Osteoblast (primary cell): ENCODE data around the gene CDK4. TPM values are rescaled to one million over a fixed set of nuclear protein-coding genes. Genes with fewer than 3 reads are reported as not detected.
A peak's percentile ranks its signal among the peaks of the same experiment; 100 is the strongest.

Experiments
- DNase-seq: peaks from one replicate; pipeline ENCODE4 v3.0.0; 2011; ENCODE audit warnings: low spot score, mixed read lengths; ENCODE audit not compliant: insufficient read length; ENCODE audit errors: missing footprints
- H2AFZ ChIP-seq: 2 replicates; pipeline ENCODE4 v1.6.0; 2011; ENCODE audit warnings: mild to moderate bottlenecking, low read length
- H3K27ac ChIP-seq: 2 replicates; pipeline ENCODE4 v1.5.1; 2011; ENCODE audit warnings: mild to moderate bottlenecking, low read depth, low read length, moderate library complexity
- H3K27me3 ChIP-seq: 2 replicates; pipeline ENCODE4 v1.6.0; 2012; ENCODE audit warnings: mild to moderate bottlenecking, control low read depth, inconsistent platforms, low read length, moderate library complexity; ENCODE audit not compliant: insufficient read depth
- H3K36me3 ChIP-seq: 2 replicates; pipeline ENCODE4 v1.5.1; 2011; ENCODE audit warnings: mild to moderate bottlenecking, low read length, control low read depth, moderate library complexity; ENCODE audit not compliant: insufficient read depth
- H3K4me1 ChIP-seq: 2 replicates; pipeline ENCODE4 v1.5.1; 2011; ENCODE audit warnings: mild to moderate bottlenecking, low read length, control low read depth, moderate library complexity; ENCODE audit not compliant: insufficient read depth
- H3K4me2 ChIP-seq: 2 replicates; pipeline ENCODE4 v1.6.0; 2011; ENCODE audit warnings: mild to moderate bottlenecking, low read length; ENCODE audit not compliant: insufficient read depth
- H3K4me3 ChIP-seq: fragments of 200-600 bp; sonication (generic); 3 replicates; pipeline ENCODE4 v1.5.1; 2012; ENCODE audit warnings: mild to moderate bottlenecking, low read length, inconsistent platforms; ENCODE audit not compliant: insufficient read depth
- H3K79me2 ChIP-seq: 2 replicates; pipeline ENCODE4 v1.6.0; 2012; ENCODE audit warnings: mild to moderate bottlenecking, low read length, control low read depth, inconsistent platforms; ENCODE audit not compliant: insufficient read depth
- H3K9me3 ChIP-seq: 2 replicates; pipeline ENCODE4 v1.5.1; 2011; ENCODE audit warnings: low read depth, low read length, control low read depth
- H4K20me1 ChIP-seq: 2 replicates; pipeline ENCODE4 v1.6.0; 2012; ENCODE audit warnings: mild to moderate bottlenecking, low read length, control low read depth; ENCODE audit not compliant: insufficient read depth
- total RNA-seq: library from RNA; depleted of rRNA; stranded (reverse); fragments of >200 nt; gene quantifications from 2 replicates; pipeline ENCODE4 v1.2.3, GENCODE V29; 2012
- TF ChIP-seq, protein P1 (sequence below): IDR thresholded peaks from 2 replicates; pipeline ENCODE4 v1.5.1; 2011; ENCODE audit warnings: mild to moderate bottlenecking, low read depth, low read length, moderate library complexity; ENCODE audit errors: extremely low read depth

The CDK4 gene
- total RNA-seq, 1 donor: 293 TPM

DNA sequence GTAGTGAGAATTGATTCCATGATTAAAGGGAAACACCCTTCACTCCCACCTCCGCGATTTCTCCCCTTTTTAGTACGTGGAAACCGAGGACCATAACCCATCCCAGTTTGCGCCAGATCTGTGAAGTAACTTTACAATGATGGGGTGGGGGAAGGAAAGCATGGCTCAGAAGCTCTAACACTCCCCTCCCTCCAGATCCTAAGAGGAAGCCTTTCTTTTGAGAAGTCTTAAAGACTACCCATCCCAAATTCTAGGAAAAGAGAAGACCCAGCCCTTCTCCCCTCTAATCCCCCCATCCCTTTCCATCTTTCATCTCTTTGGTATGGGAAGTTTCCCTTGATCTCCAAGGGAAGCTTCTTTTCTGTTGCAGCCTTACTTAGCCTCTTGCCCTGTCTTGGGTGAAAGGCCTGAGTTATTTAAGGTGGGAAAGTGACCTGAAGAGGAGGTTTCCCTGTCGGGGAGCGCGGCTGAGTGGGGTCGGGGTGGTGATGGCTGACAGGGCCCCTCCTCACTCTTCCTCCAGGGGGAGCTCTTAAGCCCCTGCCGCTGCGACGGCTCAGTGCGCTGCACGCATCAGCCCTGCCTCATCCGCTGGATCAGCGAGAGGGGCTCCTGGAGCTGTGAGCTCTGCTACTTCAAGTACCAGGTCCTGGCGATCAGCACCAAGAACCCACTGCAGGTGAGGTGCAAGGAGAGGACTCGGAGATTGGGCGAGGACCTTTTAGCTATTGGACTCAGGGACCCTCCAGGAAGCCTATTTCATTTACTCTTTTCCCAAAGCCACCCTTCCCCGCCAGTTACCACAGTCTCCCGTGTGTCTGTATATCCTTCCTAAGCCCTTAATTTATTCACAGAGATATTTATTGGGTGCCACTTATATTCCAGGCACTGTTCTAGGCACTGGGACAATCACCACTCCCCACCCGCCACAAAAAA lies 4.6 kb upstream of the CDK4 start:
- DNase-seq: peak; percentile 94
- Histone ChIP-seq H3K27ac (no peak overlapping the region), H3K36me3 (no peaks in the 10 kb centered on the region), H3K9me3 (no peaks in the 10 kb centered on the region), H2AFZ (no peak overlapping the region), H3K27me3 (peaks cover 49% of the 10 kb centered on the region), H3K79me2 (peaks cover 7% of the 10 kb centered on the region), H3K4me3 (no peak overlapping the region), H4K20me1 (peaks cover 2% of the 10 kb centered on the region), H3K4me2 (no peak overlapping the region), H3K4me1 (peaks cover 6% of the 10 kb centered on the region)
- TF ChIP-seq, protein P1, sequence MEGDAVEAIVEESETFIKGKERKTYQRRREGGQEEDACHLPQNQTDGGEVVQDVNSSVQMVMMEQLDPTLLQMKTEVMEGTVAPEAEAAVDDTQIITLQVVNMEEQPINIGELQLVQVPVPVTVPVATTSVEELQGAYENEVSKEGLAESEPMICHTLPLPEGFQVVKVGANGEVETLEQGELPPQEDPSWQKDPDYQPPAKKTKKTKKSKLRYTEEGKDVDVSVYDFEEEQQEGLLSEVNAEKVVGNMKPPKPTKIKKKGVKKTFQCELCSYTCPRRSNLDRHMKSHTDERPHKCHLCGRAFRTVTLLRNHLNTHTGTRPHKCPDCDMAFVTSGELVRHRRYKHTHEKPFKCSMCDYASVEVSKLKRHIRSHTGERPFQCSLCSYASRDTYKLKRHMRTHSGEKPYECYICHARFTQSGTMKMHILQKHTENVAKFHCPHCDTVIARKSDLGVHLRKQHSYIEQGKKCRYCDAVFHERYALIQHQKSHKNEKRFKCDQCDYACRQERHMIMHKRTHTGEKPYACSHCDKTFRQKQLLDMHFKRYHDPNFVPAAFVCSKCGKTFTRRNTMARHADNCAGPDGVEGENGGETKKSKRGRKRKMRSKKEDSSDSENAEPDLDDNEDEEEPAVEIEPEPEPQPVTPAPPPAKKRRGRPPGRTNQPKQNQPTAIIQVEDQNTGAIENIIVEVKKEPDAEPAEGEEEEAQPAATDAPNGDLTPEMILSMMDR: peak; percentile 36

DNA sequence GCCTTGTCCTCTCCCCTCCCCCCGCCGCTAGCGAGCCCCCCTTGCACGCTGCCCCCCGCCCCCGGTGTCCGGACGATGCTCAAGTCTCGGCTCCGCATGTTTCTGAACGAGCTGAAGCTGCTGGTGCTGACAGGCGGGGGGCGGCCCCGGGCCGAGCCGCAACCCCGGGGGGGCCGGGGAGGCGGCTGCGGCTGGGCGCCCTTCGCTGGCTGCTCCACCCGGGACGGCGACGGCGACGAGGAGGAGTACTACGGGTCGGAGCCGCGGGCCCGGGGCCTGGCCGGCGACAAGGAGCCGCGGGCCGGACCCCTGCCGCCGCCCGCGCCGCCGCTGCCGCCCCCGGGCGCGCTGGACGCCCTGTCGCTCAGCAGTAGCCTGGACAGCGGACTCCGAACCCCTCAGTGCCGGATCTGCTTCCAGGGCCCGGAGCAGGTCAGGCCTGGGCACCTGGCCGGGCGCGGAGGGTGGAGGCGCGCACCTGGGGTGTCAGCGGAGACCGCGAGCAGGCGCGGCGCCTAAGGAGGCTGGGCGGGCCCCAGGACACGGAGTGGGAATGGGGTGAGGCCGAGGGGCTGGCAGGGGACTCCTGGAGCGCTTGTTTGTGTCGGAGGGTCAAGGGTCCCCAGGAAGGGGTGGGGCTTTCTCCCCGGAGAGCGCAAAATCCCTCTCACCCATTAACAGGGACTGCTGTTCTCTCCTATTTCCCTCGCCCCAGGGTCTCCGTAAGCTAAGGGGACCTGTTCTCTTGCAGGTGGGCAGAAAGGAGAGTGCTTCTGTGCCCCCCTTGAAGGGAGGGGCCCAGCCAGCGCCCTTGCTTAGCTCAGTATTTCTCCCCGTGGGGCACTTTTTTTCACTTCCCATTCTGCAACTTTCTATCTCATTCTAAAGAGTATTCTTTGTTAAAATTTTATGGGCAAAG lies 3.6 kb upstream of the CDK4 start:
- H3K4me1 ChIP-seq: peaks cover 14% of the 10 kb centered on the region
- DNase-seq: peak; percentile 91
- H3K9me3 ChIP-seq: no peaks in the 10 kb centered on the region
- peaks cover 5% of the 10 kb centered on the region for H3K36me3 ChIP-seq
- H4K20me1 ChIP-seq: peaks cover under 1% of the 10 kb centered on the region
- peaks cover 16% of the 10 kb centered on the region for H3K79me2 ChIP-seq
- peaks cover 49% of the 10 kb centered on the region for H3K27me3 ChIP-seq
- no peak overlapping the region for H2AFZ ChIP-seq
- peak overlapping the region; percentile 49 for H3K4me3 ChIP-seq
- TF ChIP-seq, protein P1: no peak
- peak overlapping the region; percentile 58 for H3K4me2 ChIP-seq
- no peak overlapping the region for H3K27ac ChIP-seq

DNA sequence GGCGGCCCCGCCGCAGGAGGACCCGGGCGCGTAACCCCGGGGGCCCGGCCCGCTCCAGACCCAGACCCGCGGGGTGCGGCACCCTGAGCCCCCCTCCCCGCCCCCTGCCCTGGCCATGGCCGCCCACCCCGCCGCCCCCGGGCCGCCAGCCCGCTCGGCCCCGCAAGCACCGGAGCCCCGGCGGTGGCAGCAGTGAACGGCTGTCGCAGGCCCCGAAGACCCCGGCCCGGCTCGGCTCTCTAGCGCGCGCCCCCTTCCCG lies 3.0 kb upstream of the CDK4 start:
- Histone ChIP-seq H2AFZ (no peak overlapping the region), H3K4me1 (peaks cover 16% of the 10 kb centered on the region), H4K20me1 (no peaks in the 10 kb centered on the region), H3K79me2 (peaks cover 22% of the 10 kb centered on the region), H3K27ac (no peak overlapping the region), H3K9me3 (no peaks in the 10 kb centered on the region), H3K27me3 (peaks cover 49% of the 10 kb centered on the region), H3K4me3 (peak overlapping the region; percentile 32), H3K4me2 (no peak overlapping the region), H3K36me3 (peaks cover 11% of the 10 kb centered on the region)
- TF ChIP-seq, protein P1: no peak
- no peak for DNase-seq
